GM21526 (cell line): Measurements from ENCODE around the gene USP35.

Experiments used
- ATAC-seq: cut with Tn5 transposase; IDR thresholded peaks from one replicate; pipeline ENCODE4 v1.9.1; 2021; ENCODE audit warnings: moderate library complexity; ENCODE audit not compliant: unreplicated experiment, low FRiP score

The USP35 gene

DNA sequence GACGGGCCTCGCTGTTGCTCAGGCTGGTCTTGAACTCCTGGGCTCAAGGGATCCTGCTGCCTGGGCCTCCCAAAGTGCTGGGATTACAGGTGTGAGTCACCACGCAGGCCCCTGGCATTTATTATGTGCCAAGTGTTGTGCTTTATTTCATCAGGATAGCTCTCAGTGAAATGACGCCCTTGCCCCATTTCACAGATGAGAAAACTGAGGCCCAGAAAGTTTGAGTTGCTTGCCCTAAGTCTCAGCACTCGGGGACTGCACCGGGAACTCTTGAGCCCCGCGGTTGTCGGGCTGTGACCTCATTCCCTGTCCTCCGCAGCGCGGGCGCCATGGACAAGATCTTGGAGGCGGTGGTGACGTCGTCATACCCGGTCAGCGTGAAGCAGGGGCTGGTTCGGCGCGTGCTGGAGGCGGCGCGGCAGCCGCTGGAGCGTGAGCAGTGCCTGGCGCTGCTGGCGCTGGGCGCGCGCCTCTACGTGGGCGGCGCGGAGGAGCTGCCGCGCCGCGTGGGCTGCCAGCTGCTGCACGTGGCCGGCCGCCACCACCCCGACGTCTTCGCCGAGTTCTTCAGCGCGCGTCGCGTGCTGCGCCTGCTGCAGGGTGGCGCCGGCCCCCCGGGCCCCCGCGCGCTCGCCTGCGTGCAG, 7.3 kb downstream of the USP35 start:
- ATAC-seq, result no peak

- ATAC-seq, result no peak
Measured at GRCh38 chr11:78196661-78197091, 8.0 kb downstream of the USP35 start.

- ATAC-seq, result no peak
Measured at GRCh38 chr11:78197816-78198215, 9.1 kb downstream of the USP35 start.

DNA sequence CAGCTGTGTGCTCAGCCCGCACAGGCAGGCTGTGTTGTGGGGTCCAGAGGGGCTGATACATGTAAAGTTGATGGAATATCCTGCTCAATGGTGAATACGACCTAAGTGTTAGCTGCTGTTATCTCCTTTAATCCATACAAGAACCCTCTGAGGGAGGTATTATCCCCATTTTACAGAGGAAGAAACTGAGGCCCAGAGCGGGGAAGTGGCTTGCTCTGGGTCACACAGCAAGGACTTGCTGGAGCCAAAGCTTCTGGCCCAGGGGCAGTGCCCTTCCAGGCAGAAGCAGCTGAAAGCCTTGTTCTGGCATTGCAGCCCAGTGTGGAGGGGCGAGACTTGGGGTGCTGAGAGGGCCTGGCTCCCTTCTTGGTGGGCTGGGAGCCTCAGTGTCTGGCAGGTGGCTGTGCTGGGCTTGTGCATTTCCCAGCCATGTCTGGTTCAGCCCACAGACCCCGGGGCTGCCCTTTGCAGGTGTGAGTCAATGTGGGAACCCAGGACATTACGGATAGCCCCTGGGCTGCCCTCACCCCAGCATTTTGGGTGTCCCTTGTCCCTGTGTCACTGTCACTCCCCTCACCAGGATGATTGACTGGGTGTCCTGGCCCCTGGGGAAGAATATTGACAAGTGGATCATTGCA, 10.4 kb downstream of the USP35 start:
- ATAC-seq, result no peak

DNA sequence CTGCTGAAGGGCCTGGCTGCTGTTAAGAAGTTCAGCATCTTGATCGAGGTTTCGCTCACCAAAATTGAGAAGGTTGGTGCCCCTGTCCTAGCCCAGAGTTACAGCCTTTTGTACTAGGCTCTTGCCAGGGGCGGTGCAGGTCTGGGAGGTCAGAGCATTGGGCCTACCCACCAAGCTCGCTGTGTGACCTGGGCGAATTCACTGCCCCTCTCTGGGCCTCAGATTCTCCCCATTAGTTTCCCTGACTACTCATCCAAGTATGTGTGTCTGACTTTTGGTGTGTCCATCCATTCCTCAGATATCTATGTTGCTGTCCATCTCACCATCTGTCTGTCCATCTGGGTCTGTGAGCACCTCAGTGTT, 10.9 kb downstream of the USP35 start:
- ATAC-seq, result no peak

GRCh38 chr11:78200061-78200460, 11.3 kb downstream of the USP35 start:
- no peak for ATAC-seq

DNA sequence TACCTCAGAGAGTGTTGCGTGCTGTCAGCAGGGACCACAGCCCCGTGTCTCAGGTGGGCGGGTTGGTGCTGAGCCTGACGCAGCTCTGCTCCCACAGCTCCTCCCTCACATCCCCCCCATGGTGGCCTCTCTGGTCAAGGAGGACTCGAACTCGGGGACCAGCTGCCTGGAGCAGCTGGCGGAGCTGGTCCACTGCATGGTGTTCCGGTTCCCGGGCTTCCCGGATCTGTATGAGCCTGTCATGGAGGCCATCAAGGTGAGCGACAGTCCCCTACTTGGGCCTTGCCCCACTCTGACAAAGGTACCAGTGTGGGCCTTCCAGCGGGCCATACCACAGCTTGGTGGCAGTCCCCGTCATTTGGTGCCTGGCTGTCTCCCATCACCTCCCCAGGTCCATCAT, 11.8 kb downstream of the USP35 start:
- ATAC-seq, result no peak

- no peak for ATAC-seq
Measured at GRCh38 chr11:78201096-78201818, 12.5 kb downstream of the USP35 start.

DNA sequence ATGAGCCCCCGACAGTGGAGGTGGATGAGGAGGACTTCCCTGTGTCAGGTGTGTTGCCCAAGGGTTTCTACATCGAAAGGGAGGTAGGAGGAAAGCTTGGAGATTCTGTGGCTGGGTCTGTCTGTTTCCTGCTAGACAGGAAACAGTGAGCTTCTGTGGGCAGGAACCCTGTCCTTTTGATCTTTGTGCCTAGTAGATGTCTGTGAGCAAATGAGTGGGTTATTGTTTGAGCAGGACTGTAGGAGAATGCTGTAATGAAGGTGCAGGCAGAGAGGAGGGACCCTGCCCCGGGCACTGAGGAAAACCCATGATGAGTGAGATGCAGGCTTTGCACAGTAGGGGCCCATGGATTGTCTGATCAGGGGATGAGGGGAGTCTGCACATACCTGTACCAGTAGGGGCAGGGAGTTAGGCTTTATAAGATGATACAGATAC, 14.0 kb downstream of the USP35 start:
- ATAC-seq, result no peak

- ATAC-seq, result no peak
Measured at GRCh38 chr11:78203184-78203583, 14.5 kb downstream of the USP35 start.

DNA sequence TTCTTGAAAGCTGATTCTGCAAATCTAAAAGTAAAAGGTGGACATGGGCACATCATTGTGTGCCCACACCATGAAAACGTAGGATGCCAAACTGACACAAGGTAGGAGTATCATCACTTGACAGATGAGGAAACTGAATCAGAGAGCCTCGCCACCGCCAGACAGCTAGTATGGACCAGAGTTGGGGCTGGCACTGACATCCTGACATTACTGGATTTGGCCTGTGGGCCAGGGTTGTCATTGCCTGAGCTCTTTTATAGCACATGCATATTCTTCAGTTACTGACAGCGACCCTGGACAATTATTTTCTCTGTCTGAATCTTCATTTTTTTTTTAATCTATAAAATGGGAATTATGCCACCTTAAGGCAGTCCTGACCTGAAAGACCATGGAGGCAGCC, 16.5 kb downstream of the USP35 start:
- ATAC-seq, result no peak

DNA sequence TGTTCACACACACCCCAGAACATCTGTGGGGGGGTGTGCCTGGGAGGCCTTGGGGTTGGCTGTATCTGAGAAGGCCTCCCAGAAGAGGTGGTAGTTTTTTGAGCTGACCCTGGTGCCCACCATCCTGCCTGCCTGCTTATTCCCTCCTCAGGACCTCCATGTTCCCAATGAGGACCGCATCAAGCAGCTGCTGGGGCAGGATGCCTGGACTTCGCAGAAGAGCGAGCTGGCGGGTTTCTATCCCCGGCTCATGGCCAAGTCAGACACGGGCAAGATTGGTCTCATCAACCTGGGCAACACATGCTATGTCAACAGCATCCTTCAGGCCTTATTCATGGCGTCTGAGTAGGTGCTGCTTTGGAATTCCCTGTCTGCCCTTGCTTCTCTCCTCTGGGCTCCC, 17.0 kb downstream of the USP35 start:
- ATAC-seq, result no peak

DNA sequence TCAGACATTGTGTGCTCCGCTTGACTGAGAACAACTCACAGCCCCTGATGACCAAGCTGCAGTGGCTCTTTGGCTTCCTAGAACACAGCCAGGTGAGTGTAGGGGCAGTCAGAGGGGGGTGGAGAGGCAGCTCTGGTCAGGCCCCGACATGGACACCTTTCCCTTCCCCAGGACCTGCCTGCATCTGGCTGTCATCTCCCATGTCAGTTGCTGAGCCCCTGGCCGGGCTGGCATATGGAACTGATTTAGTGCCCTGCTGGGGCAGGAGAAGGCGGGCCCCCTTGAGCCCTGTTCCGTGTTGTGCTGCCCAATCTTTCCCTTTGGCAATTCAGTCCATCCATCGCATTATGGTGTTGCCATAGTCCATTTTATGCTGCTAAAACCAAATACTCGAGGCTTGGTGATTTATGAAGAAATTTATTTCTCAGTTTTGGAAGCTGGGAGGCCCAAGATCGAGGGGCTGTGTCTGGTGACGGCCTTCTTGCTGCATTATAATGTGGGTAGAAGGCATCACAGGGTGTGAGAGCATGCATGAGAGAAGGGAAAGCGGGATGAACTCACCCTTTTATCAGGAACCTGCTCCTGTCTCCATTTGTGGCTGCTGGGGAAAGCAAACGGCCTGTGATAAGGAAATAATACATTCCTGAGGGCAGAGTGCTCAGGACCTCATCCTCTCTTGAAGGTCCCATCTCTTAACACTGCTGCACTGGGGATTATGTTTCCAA, 19.0 kb downstream of the USP35 start:
- ATAC-seq, result no peak

GRCh38 chr11:78208257-78209165, 19.8 kb downstream of the USP35 start:
- no peak for ATAC-seq

DNA sequence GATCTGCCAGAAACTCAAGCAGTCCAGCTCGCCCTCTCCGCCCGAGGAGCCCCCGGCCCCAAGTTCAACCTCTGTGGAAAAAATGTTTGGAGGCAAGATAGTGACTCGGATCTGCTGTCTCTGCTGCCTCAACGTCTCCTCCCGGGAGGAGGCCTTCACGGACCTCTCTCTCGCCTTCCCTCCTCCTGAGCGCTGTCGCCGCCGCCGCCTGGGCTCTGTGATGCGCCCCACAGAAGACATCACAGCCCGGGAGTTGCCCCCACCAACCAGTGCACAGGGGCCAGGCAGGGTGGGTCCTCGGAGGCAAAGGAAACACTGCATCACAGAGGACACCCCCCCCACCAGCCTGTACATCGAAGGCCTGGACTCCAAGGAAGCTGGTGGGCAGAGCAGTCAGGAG, 20.8 kb downstream of the USP35 start:
- no peak for ATAC-seq

DNA sequence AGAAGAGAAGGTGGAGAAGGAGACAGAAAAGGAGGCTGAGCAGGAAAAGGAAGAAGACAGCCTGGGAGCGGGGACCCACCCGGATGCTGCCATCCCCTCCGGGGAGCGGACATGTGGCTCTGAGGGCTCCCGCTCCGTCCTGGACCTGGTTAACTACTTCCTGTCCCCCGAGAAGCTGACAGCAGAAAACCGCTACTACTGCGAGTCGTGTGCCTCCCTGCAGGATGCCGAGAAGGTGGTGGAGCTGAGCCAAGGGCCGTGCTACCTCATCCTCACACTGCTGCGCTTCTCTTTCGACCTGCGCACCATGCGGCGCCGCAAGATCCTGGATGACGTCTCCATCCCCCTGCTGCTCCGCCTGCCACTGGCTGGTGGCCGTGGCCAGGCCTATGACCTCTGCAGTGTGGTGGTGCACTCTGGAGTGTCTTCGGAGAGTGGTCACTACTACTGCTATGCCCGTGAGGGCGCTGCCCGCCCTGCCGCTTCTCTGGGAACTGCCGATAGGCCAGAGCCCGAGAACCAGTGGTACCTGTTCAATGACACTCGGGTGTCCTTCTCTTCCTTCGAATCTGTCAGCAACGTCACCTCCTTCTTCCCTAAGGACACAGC, 21.4 kb downstream of the USP35 start:
- ATAC-seq, result no peak

DNA sequence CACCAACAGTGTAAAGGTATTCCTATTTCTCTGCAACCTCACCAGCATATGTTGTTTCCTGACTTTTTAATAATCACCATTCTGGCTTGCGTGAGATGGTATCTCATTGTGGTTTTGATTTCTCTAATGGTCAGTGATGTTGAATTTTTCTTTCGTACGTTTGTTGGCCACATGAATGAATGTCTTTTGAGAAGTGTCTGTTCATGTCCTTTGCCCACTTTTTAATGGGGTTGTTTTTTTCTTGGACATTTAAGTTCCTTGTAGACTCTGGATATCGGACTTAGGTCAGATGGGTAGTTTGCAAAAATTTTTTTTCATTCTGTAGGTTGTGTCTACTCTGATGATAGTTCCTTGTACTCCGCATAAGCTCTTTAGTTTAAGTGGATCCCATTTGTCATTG, 22.8 kb downstream of the USP35 start:
- ATAC-seq, result no peak

DNA sequence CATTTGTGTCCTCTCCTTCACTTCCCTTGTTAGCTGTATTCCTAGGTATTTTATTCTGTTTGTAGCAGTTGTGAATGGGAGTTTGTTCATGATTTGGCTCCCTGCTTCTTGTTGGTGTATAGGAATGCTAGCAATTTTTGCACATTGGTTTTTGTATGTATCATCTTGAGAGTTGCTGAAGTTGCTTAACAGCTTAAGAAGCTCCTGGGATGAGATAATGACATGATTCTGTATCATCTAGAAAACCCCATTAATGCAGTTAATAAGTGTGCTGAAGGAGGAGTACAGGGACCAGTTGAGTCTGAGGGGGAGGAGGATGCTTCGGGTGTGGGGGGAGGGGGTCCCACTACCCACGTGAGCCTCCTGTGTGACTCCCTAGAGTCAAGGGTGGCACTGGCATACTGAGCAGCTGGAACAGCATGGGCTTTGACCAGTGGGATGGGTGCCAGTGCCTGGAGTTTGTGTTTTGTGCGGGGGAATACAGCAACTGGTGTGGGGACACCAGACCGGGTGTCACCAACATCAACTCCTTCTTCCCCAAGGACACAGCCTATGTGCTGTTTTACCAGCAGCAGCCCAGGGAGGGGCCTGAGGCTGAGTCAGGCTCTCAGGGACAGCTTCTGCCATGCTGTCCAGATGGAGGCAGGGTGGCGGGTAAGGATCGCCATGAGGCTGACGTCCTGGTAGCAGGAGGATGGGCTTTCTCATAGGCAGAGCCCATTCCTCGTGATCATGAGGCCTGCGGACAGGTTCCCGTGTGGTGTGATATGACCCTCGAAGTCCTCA, 24.1 kb downstream of the USP35 start:
- ATAC-seq, result no peak
